SK-N-SH (cell line): ENCODE data around the gene CHST1. TPM values are rescaled to one million over a fixed set of nuclear protein-coding genes. Genes with fewer than 3 reads are reported as not detected.

Experiments
- CTCF ChIA-PET: fragments of 300-600, 350-600 bp; formaldehyde crosslinking; extraction: SDS; loops from one replicate; lab custom pipeline; 2021; lab: Yijun Ruan, JAX
- POLR2A ChIA-PET: fragments of 350-600 bp; sonication (Branson Sonifier 250); formaldehyde crosslinking; extraction: SDS; loops from one replicate; lab custom pipeline; 2020; ENCODE audit warnings: antibody characterized with exemption, inconsistent platforms; lab: Yijun Ruan, JAX
- DNase-seq: peaks from one replicate; pipeline ENCODE4 v3.0.0; 2012
- H2AFZ ChIP-seq: fragments of 200-600 bp; sonication (generic); 2 replicates; pipeline ENCODE4 v1.8.1; 2016; ENCODE audit warnings: antibody characterized with exemption, mild to moderate bottlenecking, low read depth
- H3F3A ChIP-seq: fragments of 200-600 bp; sonication (generic); replicated peaks from 2 replicates; pipeline ENCODE3; 2016; ENCODE audit warnings: antibody characterized with exemption, mild to moderate bottlenecking; ENCODE audit not compliant: insufficient read depth
- H3K27ac ChIP-seq, 2 experiments: fragments of 200-500 bp in 1 of 2; fragments of 200-600 bp in 1 of 2; sonication (Bioruptor generic) in 1 of 2; sonication (generic), shearing (Covaris generic) in 1 of 2; 2 replicates each; pipeline versions ENCODE4 v1.5.1 to v1.6.1; 2014 to 2016; ENCODE audit warnings: low read depth in 2 of 2, inconsistent platforms in 1 of 2, low read length in 1 of 2, mild to moderate bottlenecking in 1 of 2, mixed read lengths in 1 of 2
- H3K27me3 ChIP-seq: fragments of 200-600 bp; sonication (generic), shearing (Covaris generic); 2 replicates; pipeline ENCODE4 v1.6.1; 2016; ENCODE audit warnings: mixed run types; ENCODE audit not compliant: insufficient read depth
- H3K36me3 ChIP-seq, 2 experiments: fragments of 200-500 bp in 1 of 2; fragments of 200-600 bp in 1 of 2; sonication (Bioruptor generic) in 1 of 2; sonication (generic) in 1 of 2; replicated peaks in 1 of 2; 2 replicates each; pipeline versions ENCODE3 to v1.5.1; 2014 to 2016; ENCODE audit warnings: low read length in 1 of 2, mild to moderate bottlenecking in 1 of 2; ENCODE audit not compliant: insufficient read depth in 2 of 2, control insufficient read depth in 1 of 2
- H3K4me1 ChIP-seq, 2 experiments: fragments of 200-500 bp in 1 of 2; fragments of 200-600 bp in 1 of 2; sonication (Bioruptor generic) in 1 of 2; sonication (generic), shearing (Covaris generic) in 1 of 2; 2 replicates each; pipeline versions ENCODE4 v1.5.1 to v1.6.1; 2014 to 2016; ENCODE audit warnings: low read depth in 1 of 2, low read length in 1 of 2, mixed run types in 1 of 2; ENCODE audit not compliant: insufficient read depth in 2 of 2, control insufficient read depth in 1 of 2
- H3K4me2 ChIP-seq: fragments of 200-600 bp; sonication (generic), shearing (Covaris generic); 2 replicates; pipeline ENCODE4 v1.6.1; 2017; ENCODE audit warnings: mixed run types
- H3K4me3 ChIP-seq, 2 experiments: fragments of 200-500 bp in 1 of 2; fragments of 200-600 bp in 1 of 2; sonication (Bioruptor generic) in 1 of 2; sonication (generic), shearing (Covaris generic) in 1 of 2; 2 replicates each; pipeline versions ENCODE4 v1.5.1 to v1.8.1; 2014 to 2016; ENCODE audit warnings: low read depth in 2 of 2, inconsistent platforms in 1 of 2, low read length in 1 of 2, mild to moderate bottlenecking in 1 of 2, mixed read lengths in 1 of 2, moderate library complexity in 1 of 2
- H3K79me2 ChIP-seq: fragments of 200-600 bp; sonication (generic); 2 replicates; pipeline ENCODE4 v1.8.1; 2017; ENCODE audit warnings: mild to moderate bottlenecking; ENCODE audit not compliant: insufficient read depth
- H3K9ac ChIP-seq: fragments of 200-600 bp; sonication (generic); 2 replicates; pipeline ENCODE4 v1.6.1; 2017; ENCODE audit warnings: mixed run types
- H3K9me2 ChIP-seq: fragments of 200-600 bp; sonication (generic); 2 replicates; pipeline ENCODE4 v1.6.1; 2017; ENCODE audit warnings: mixed run types
- H3K9me3 ChIP-seq: fragments of 200-600 bp; sonication (generic); 2 replicates; pipeline ENCODE4 v1.6.1; 2017; ENCODE audit warnings: mixed run types, mild to moderate bottlenecking, moderate library complexity
- H4K20me1 ChIP-seq: fragments of 200-600 bp; sonication (generic); 2 replicates; pipeline ENCODE4 v1.6.1; 2017; ENCODE audit warnings: mild to moderate bottlenecking, mixed run types; ENCODE audit not compliant: insufficient read depth
- EP300 ChIP-seq, 2 experiments: IDR thresholded peaks; 2 replicates each; pipeline versions ENCODE4 v1.4.0 to v1.6.1; 2012; ENCODE audit warnings: borderline replicate concordance in 1 of 2, low read depth in 1 of 2, low read length in 1 of 2
- FOXJ3 ChIP-seq: sonication (generic); formaldehyde crosslinking; IDR thresholded peaks from 2 replicates; pipeline ENCODE4 v1.5.1; 2020; ENCODE audit warnings: mild to moderate bottlenecking, missing genetic modification reagents
- FOXM1 ChIP-seq: IDR thresholded peaks from 2 replicates; pipeline ENCODE4 v1.4.0; 2012; ENCODE audit warnings: low read depth, mild to moderate bottlenecking
- GATA2 ChIP-seq: sonication (generic); formaldehyde crosslinking; IDR thresholded peaks from 2 replicates; pipeline ENCODE4 v1.5.0; 2020; ENCODE audit warnings: mild to moderate bottlenecking, missing genetic modification reagents
- JUND ChIP-seq: IDR thresholded peaks from 2 replicates; pipeline ENCODE4 v1.4.0; 2012
- NRF1 ChIP-seq: IDR thresholded peaks from 2 replicates; pipeline ENCODE4 v1.6.1; 2012; ENCODE audit warnings: low read depth, mild to moderate bottlenecking, low read length
- RCOR1 ChIP-seq: fragments of 150-350 bp; IDR thresholded peaks from 2 replicates; pipeline ENCODE4 v1.6.1; 2017; ENCODE audit warnings: antibody characterized with exemption, low read length
- RXRA ChIP-seq: IDR thresholded peaks from 2 replicates; pipeline ENCODE4 v1.4.0; 2012; ENCODE audit warnings: low read depth, mild to moderate bottlenecking, borderline replicate concordance
- SIN3A ChIP-seq: IDR thresholded peaks from 2 replicates; pipeline ENCODE4 v1.6.1; 2012; ENCODE audit warnings: low read depth, mild to moderate bottlenecking, low read length, moderate library complexity, borderline replicate concordance
- SMC3 ChIP-seq: IDR thresholded peaks from 2 replicates; pipeline ENCODE4 v1.6.1; 2012; ENCODE audit warnings: low read depth, low read length, improper control_type of control experiment
- YY1 ChIP-seq: IDR thresholded peaks from 2 replicates; pipeline ENCODE4 v1.4.0; 2012; ENCODE audit warnings: low read depth, mild to moderate bottlenecking
- WGBS: methylation state at CpG from one replicate; pipeline ENCODE4 v1.1.6; 2017; ENCODE audit warnings: low lambda C conversion rate; 5-methylcytosine and 5-hydroxymethylcytosine counted together
- polyA plus RNA-seq, 3 experiments: library from polyadenylated mRNA; depleted of rRNA; stranded (reverse); fragments of >200 nt; gene quantifications; 2 replicates each; pipeline ENCODE4 v1.2.3, GENCODE V29; 2012
- TF ChIP-seq, protein P1 (sequence below): IDR thresholded peaks from 2 replicates; pipeline ENCODE4 v1.4.0; 2012; ENCODE audit warnings: low read depth
- TF ChIP-seq, protein P2 (sequence below): IDR thresholded peaks from 2 replicates; pipeline ENCODE4 v1.4.0; 2012; ENCODE audit warnings: low read depth, borderline replicate concordance
- TF ChIP-seq, protein P3 (sequence below): IDR thresholded peaks from 2 replicates; pipeline ENCODE4; 2012
- TF ChIP-seq, protein P4 (sequence below): fragments of 150-350 bp; IDR thresholded peaks from 2 replicates; pipeline ENCODE4 v1.6.1; 2017; ENCODE audit warnings: antibody characterized with exemption, low read length, low read depth, borderline replicate concordance

Gene CHST1
- polyA plus RNA-seq, 1 of the 3 experiments (the other 2 are of a cell fraction): 4.9 TPM

DNA sequence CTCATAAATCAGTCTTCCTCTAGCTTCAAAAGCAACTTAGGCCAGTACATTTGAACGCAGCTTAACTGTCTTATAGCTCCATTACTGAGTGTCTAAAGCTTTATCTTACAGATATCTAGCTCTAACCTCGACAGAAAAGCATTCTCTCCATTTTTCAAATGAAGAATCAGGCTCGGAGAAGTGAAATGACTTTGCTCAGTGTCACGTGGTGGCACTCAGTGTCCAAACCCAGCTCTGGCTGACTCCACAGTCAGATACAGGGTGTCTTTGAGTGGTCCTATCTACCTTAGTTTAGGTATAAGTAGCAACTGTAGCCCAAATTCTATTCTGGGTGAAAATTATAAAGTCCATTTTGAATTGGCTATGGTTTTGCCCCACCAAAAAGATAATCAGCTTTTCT, 38.7 kb upstream of the CHST1 start (continued):
- TF ChIP-seq RXRA (no peak), NRF1 (no peak), SIN3A (no peak), YY1 (no peak), GATA2 (CRISPR knock-in tag) (no peak), EP300 (IDR thresholded peaks at IDR 0.05; ENCODE audit: borderline replicate concordance in 1 of 2, low read depth in 1 of 2, low read length in 1 of 2) (no peak), SMC3 (no peak)
- TF ChIP-seq, protein P1, sequence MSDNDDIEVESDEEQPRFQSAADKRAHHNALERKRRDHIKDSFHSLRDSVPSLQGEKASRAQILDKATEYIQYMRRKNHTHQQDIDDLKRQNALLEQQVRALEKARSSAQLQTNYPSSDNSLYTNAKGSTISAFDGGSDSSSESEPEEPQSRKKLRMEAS: no peak

GRCh38 chr11:45702511-45702910, 37.1 kb upstream of the CHST1 start:
- Histone ChIP-seq H3K4me2 (no peak overlapping the region), H3K9ac (no peak overlapping the region), H3K9me2 (no peaks in the 10 kb centered on the region), H2AFZ (no peak overlapping the region), H4K20me1 (no peaks in the 10 kb centered on the region), H3K36me3 (no peaks in the 10 kb centered on the region), H3K79me2 (no peaks in the 10 kb centered on the region), H3K9me3 (no peaks in the 10 kb centered on the region), H3K4me1 (no peaks in the 10 kb centered on the region), H3F3A (no peaks in the 10 kb centered on the region), H3K27ac (no peak overlapping the region), H3K4me3 (no peak overlapping the region), H3K27me3 (peaks cover 23% of the 10 kb centered on the region; the same call in 1 of the 2 replicates)
- TF ChIP-seq RCOR1 (no peak), FOXJ3 (no peak), JUND (no peak), FOXM1 (no peak), RXRA (no peak)
- TF ChIP-seq, protein P2, sequence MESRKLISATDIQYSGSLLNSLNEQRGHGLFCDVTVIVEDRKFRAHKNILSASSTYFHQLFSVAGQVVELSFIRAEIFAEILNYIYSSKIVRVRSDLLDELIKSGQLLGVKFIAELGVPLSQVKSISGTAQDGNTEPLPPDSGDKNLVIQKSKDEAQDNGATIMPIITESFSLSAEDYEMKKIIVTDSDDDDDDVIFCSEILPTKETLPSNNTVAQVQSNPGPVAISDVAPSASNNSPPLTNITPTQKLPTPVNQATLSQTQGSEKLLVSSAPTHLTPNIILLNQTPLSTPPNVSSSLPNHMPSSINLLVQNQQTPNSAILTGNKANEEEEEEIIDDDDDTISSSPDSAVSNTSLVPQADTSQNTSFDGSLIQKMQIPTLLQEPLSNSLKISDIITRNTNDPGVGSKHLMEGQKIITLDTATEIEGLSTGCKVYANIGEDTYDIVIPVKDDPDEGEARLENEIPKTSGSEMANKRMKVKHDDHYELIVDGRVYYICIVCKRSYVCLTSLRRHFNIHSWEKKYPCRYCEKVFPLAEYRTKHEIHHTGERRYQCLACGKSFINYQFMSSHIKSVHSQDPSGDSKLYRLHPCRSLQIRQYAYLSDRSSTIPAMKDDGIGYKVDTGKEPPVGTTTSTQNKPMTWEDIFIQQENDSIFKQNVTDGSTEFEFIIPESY: no peak
- TF ChIP-seq, protein P3, sequence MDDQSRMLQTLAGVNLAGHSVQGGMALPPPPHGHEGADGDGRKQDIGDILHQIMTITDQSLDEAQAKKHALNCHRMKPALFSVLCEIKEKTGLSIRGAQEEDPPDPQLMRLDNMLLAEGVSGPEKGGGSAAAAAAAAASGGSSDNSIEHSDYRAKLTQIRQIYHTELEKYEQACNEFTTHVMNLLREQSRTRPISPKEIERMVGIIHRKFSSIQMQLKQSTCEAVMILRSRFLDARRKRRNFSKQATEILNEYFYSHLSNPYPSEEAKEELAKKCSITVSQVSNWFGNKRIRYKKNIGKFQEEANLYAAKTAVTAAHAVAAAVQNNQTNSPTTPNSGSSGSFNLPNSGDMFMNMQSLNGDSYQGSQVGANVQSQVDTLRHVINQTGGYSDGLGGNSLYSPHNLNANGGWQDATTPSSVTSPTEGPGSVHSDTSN: no peak
- TF ChIP-seq, protein P4, sequence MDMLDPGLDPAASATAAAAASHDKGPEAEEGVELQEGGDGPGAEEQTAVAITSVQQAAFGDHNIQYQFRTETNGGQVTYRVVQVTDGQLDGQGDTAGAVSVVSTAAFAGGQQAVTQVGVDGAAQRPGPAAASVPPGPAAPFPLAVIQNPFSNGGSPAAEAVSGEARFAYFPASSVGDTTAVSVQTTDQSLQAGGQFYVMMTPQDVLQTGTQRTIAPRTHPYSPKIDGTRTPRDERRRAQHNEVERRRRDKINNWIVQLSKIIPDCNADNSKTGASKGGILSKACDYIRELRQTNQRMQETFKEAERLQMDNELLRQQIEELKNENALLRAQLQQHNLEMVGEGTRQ: no peak
- DNase-seq: no peak
- ChIA-PET POLR2A (no interaction called here), CTCF (interaction anchor here (0.8 to 2.5 kb wide), 4 partner anchors 10 to 331 kb away, joined by 3 to 15 read pairs (median 4); no protein-coding TSS in a partner anchor)
- WGBS: 45% methylated on average over 4 of the region's 4 CpGs
